ENCODE results near the gene DCST1.

Gene DCST1

DNA sequence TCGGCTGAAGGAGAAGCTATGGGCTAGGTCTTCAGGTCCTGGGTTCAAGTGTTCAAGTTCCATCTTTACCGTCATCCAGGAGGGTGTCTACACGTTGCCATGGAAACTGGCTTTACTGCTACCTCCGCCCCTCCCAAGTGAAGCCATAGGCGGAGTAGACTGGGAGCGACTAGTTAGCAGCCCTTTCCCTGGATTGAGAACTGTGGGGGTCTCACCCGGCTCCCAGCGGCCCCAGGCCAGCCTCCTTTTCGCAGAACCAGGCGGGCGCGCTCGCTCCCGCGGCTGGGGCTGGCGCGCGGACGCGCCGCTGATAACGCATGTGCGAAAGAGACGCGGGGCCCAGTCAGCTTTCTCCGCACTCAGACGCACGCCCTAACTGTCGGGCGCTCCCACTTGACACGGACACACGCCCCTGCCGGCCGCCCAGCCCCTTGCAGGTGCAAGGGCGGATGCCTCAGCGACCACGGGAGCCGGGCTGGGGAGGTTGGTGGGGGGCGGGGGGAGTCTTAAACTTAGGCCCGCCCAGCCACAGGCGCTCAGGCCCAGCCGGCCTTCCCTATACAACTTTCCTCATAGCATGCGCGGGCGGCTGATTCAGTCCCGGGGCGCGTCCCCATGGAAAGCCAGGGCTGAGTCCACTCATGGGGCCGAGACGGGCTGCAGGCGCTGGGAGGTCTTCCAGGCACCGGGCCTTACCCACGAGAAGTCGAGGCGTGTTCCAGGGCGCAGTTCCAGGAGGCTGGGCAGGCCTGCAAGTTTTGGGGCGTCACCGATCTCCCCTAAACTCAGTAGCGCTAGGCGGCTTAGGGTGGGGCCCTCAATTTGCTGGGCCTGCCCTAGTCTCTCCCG is 37.3 kb downstream of the DCST1 start:
- Mint-ChIP-seq H3K4me1 (peaks cover 32% of the 10 kb centered on the region), H3K27ac (peak overlapping the region; percentile 61), H3K36me3 (peaks cover 14% of the 10 kb centered on the region), H3K27me3 (no peaks in the 10 kb centered on the region), H3K4me3 (peak overlapping the region; percentile 47), H3K9me3 (no peaks in the 10 kb centered on the region)
- peak; percentile 74 to 82 for DNase-seq (ENCODE audit: low spot score in 2 of 2)
- peak; percentile 97 for ATAC-seq (ENCODE audit: low read depth)

DNA sequence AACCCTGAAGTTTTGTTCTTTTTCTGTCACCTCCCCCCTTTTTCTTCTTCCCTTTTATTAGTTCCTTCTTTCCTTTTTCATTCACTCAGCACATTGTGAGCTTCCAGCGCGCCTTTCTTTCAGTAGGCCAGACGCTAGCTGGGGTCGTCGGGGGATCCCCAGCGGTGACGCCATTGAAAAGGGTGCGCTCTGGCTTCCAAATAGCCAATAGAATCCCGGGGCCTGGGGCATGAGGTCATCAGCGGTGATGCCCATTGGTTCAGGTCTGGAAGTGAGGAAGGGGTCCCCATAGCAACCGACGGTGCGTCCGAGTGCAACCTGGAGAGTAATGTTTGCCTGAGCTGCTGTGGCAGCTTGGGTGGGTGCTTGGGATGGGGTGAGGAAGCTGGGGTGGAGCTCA is 38.1 kb downstream of the DCST1 start:
- Mint-ChIP-seq H3K9me3 (no peaks in the 10 kb centered on the region), H3K27ac (peak overlapping the region; percentile 61), H3K4me1 (peaks cover 29% of the 10 kb centered on the region), H3K4me3 (peak overlapping the region; percentile 47), H3K36me3 (peaks cover 12% of the 10 kb centered on the region), H3K27me3 (no peaks in the 10 kb centered on the region)
- DNase-seq (ENCODE audit: low spot score in 2 of 2) (no peak), ATAC-seq (ENCODE audit: low read depth) (no peak)

DNA sequence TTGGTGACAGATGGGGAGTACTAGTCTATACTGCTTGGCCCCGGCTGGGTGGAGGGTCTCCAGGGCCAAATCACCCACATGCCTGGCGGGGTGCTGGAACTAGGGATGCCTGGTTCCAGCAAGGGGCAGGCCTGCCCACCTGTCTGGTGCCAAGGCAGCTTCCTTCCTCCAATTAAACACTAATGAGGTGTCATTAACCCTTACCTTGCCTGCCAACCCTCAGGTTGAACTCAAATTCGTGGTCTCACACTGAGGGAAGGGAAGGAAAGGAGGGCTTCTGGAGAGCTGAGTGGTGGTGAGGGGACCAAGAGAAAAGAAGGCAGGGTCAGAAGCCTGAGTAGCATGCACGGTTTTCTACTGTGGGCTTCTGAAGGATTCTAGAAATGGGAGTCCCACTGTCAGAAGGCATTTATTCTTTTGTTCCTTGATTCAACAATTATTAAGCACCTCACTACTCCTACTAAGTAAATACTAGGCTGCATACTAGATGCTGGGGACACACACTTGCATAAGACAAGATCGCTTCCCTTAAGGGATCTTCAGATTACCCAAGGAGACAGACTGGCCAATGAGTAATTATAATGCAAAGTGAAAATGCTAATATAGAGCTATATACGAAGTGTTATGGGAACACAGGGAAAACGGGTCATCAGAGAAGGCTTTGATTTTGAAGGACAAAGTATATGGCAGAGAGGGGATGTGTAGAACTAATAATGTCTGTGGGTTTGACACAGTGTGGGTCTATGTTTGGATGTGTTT is 39.1 kb downstream of the DCST1 start:
- H3K4me3 Mint-ChIP-seq: peak overlapping the region; percentile 67
- no peak for ATAC-seq (ENCODE audit: low read depth)
- no peaks in the 10 kb centered on the region for H3K9me3 Mint-ChIP-seq
- DNase-seq (ENCODE audit: low spot score in 2 of 2): no peak
- H3K36me3 Mint-ChIP-seq: peaks cover 5% of the 10 kb centered on the region
- H3K27ac Mint-ChIP-seq: no peak overlapping the region
- H3K4me1 Mint-ChIP-seq: peaks cover 25% of the 10 kb centered on the region
- no peaks in the 10 kb centered on the region for H3K27me3 Mint-ChIP-seq

DNA sequence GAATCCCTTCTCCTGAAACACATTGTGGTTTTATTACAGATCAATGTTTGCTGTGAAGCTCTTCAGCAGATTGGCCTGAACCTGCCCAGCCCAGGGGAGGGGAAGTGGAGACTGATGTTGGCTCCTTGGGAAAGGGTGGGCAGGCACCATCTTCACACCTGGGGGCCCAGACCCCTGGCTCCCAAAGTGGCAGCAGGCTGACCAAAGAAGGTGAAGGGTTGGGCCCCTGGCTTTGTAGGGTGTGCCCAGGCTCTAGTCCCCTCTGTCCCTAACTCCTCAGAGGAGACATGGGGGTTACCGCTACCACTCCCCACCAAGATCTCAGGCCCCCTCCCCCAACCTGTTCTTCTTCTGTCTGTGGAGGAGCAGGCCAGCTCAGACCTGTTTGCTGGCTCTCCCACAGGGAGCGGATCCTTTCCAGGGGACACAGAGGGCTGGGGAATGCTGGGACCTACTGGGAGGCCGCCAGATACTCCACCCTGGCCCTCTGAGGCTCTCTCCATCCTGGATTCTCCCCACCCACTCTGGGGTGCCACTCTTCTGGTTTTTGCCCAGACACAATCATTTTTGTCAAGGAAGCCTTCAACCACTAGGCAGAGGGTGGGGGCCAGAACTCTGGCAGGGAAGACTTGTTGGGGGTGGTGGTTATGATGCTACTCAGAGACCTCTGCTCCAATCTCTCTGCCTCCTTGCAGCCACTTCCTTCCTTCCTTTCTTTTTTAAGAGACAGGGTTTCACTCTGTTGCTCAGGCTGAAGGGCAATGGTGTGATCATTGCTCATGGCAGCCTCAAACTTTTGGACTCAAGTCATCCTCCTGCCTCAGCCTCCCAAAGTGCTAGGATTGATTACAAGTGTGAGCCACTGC is 40.0 kb downstream of the DCST1 start:
- Mint-ChIP-seq H3K4me1 (peaks cover 25% of the 10 kb centered on the region), H3K4me3 (no peak overlapping the region), H3K27ac (no peak overlapping the region), H3K27me3 (no peaks in the 10 kb centered on the region), H3K9me3 (no peaks in the 10 kb centered on the region), H3K36me3 (peaks cover 2% of the 10 kb centered on the region)
- ATAC-seq (ENCODE audit: low read depth) (no peak), DNase-seq (ENCODE audit: low spot score in 2 of 2) (no peak)

DNA sequence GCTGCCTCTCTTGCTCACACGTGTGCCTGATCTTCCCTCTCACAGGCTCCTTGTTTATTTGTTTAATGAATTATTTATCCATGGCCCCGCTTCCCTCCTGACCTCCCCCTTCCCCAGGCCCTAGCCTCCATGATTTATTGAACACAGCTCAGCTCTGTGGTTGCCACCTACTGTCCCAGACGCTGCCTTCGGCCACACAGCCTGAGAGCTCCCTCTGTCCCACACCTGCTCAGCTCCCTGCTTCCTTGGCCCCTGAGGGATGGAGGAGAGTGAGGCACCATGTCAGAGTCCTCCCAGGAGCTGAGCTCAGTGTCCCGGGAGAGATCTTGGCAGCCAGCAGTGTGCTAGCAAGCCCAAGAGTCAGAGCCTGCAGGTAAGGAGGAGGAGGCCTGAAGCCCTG is 41.9 kb downstream of the DCST1 start:
- H3K27ac Mint-ChIP-seq: no peak overlapping the region
- no peak overlapping the region for H3K4me3 Mint-ChIP-seq
- no peak for ATAC-seq (ENCODE audit: low read depth)
- peaks cover 4% of the 10 kb centered on the region for H3K27me3 Mint-ChIP-seq
- no peaks in the 10 kb centered on the region for H3K9me3 Mint-ChIP-seq
- H3K4me1 Mint-ChIP-seq: peaks cover 33% of the 10 kb centered on the region
- no peak for DNase-seq (ENCODE audit: low spot score in 2 of 2)
- H3K36me3 Mint-ChIP-seq: no peaks in the 10 kb centered on the region

DNA sequence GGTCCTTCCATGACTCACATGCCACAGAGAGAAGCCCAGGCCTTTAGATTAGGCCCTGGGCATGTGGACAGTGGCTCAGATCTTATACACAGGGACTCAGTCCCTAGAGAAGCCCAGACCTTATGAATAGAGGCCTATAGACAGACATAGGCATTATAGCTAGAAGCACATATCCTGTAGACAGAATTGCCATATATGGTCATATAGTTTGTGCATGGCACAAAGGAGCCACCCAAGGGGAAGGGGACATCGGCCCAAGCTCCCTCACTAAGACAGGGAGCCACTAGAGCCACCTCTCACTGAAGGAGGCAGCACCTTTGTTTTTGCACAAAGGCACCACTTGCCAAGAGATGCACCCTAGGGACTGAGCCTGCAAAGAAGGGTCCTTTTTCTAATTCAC is 42.7 kb downstream of the DCST1 start:
- DNase-seq (ENCODE audit: low spot score in 2 of 2): no peak
- peaks cover 5% of the 10 kb centered on the region for H3K27me3 Mint-ChIP-seq
- H3K9me3 Mint-ChIP-seq: no peaks in the 10 kb centered on the region
- ATAC-seq (ENCODE audit: low read depth): no peak
- no peaks in the 10 kb centered on the region for H3K36me3 Mint-ChIP-seq
- peaks cover 33% of the 10 kb centered on the region for H3K4me1 Mint-ChIP-seq
- no peak overlapping the region for H3K27ac Mint-ChIP-seq
- H3K4me3 Mint-ChIP-seq: no peak overlapping the region

DNA sequence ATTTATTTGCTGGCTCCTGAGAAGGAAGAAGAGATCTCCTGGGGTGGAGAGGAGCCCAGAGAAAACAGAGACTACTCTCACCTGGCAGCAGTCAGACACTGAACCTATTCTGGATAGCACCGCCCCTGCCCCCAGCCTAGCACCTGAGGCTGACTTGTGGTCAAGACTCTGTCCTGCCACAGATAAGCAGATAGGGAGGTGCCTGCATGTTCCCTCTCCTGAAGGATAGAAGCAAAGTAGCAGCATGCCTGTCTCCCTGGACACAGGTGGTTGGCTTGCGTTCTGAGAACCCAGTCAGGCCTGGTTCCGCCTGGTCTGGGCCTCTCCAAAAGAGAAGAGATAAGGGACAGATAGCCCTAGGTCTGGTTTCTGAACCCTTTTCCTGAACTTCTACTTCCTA is 43.7 kb downstream of the DCST1 start:
- Mint-ChIP-seq H3K4me1 (peaks cover 30% of the 10 kb centered on the region), H3K27me3 (peaks cover 8% of the 10 kb centered on the region), H3K36me3 (no peaks in the 10 kb centered on the region), H3K27ac (no peak overlapping the region), H3K9me3 (no peaks in the 10 kb centered on the region), H3K4me3 (no peak overlapping the region)
- no peak for ATAC-seq (ENCODE audit: low read depth)
- no peak for DNase-seq (ENCODE audit: low spot score in 2 of 2)

DNA sequence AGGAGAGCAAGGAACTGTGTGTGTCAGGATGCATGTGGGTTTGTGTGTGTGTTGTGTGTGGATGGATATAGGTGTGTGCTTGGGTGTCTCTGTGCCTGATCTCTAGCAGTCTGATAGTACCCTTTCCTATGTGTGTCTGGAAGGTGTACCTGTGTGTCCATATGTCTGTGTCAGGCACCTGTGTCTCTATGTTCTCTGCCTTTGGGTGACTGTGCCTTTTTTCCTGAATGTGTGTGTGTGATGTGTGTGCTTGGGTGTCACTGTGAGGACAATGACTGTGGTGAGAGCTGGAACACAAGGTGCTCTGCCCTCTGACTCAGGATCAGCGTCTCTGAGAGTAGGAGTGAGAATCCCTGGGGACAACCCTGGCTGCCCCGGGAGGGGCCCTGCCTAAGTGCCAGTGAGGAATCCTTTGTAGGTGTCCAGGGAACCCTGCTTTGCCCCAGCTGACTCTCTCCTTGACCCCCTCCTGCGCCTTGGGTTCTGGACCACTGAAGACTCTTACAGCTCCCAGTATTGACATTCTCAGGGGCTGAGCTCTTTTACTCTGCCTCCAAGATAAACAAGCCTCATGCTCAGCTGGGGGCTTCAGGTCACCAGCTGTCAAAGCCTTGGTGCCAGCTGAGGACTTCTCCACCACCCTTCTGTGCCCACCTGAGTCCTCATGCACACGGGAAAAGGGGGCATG is 44.3 kb downstream of the DCST1 start:
- no peak overlapping the region for H3K27ac Mint-ChIP-seq

DNA sequence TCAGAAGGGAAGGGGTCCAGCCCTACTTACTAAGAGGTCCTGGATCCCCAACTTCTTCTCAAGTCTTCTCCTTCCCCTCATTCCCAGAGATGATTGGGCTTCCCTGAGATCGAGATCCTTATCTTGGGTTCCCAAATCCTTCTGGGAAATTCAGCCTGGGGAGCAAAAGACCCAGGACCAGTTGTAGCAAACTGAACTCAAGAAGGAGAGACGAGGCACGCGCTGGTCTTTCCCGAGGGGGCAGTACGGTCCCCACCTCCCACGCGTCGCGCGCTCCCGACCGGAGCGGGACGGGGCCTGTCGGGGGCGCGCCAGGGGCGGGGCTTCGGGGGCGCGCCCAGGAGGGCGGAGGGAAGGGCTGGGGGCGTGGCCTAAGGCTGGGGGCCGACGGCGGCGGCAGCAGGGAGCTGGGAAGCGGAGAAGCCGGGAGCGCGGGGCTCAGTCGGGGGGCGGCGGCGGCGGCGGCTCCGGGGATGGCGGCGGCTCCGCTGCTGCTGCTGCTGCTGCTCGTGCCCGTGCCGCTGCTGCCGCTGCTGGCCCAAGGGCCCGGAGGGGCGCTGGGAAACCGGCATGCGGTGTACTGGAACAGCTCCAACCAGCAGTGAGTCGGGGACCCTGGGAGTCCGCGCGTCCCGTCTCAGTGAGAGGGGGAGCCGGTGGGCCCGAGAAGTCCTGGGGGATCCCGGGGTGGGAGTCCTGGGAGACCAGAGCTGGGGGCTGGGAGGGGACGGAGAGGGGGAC is 45.0 kb downstream of the DCST1 start, which contains the start of gene EFNA3:
TSS of gene EFNA3 (plus strand) at position 369 of the 741 bp plus-strand sequence. CDS start at position 474, 105 bp downstream.
- H3K27ac Mint-ChIP-seq: peak within 1 kb of the TSS; percentile 14
- ATAC-seq (ENCODE audit: low read depth) (peak; percentile 61), DNase-seq (ENCODE audit: low spot score in 2 of 2) (peak; percentile 55 to 66)
- H3K9me3 Mint-ChIP-seq: no peaks in the 10 kb centered on the region
- H3K36me3 Mint-ChIP-seq: no peaks in the 10 kb centered on the region
- peaks cover 28% of the 10 kb centered on the region for H3K4me1 Mint-ChIP-seq
- peak within 1 kb of the TSS; percentile 86 for H3K4me3 Mint-ChIP-seq
- peaks cover 12% of the 10 kb centered on the region for H3K27me3 Mint-ChIP-seq

More for the DNA sequence above, 44.3 kb downstream of the DCST1 start:
- peak overlapping the region; percentile 86 for H3K4me3 Mint-ChIP-seq
- H3K9me3 Mint-ChIP-seq: no peaks in the 10 kb centered on the region
- no peak for ATAC-seq (ENCODE audit: low read depth)
- peaks cover 10% of the 10 kb centered on the region for H3K27me3 Mint-ChIP-seq
- no peak for DNase-seq (ENCODE audit: low spot score in 2 of 2)
- peaks cover 32% of the 10 kb centered on the region for H3K4me1 Mint-ChIP-seq
- no peaks in the 10 kb centered on the region for H3K36me3 Mint-ChIP-seq

DNA sequence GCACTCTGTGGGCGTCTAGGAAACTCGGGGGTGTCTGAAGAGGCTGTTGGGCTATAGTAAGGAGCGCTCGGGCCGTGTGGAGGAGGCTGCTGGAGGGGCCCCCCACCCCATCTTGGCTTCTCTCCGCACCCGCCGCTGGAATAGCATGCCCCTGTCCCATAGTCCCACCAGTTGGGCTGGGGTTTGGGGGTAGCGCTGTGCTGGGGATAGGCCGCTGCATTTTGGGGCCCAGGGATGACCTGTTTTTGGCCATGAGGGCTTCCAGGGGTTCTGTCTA is 45.5 kb downstream of the DCST1 start:
- H3K9me3 Mint-ChIP-seq: no peaks in the 10 kb centered on the region
- peak overlapping the region; percentile 86 for H3K4me3 Mint-ChIP-seq
- ATAC-seq (ENCODE audit: low read depth) (no peak), DNase-seq (ENCODE audit: low spot score in 2 of 2) (no peak)
- no peaks in the 10 kb centered on the region for H3K36me3 Mint-ChIP-seq
- H3K27me3 Mint-ChIP-seq: peaks cover 17% of the 10 kb centered on the region
- peak overlapping the region; percentile 14 for H3K27ac Mint-ChIP-seq
- H3K4me1 Mint-ChIP-seq: peaks cover 28% of the 10 kb centered on the region

DNA sequence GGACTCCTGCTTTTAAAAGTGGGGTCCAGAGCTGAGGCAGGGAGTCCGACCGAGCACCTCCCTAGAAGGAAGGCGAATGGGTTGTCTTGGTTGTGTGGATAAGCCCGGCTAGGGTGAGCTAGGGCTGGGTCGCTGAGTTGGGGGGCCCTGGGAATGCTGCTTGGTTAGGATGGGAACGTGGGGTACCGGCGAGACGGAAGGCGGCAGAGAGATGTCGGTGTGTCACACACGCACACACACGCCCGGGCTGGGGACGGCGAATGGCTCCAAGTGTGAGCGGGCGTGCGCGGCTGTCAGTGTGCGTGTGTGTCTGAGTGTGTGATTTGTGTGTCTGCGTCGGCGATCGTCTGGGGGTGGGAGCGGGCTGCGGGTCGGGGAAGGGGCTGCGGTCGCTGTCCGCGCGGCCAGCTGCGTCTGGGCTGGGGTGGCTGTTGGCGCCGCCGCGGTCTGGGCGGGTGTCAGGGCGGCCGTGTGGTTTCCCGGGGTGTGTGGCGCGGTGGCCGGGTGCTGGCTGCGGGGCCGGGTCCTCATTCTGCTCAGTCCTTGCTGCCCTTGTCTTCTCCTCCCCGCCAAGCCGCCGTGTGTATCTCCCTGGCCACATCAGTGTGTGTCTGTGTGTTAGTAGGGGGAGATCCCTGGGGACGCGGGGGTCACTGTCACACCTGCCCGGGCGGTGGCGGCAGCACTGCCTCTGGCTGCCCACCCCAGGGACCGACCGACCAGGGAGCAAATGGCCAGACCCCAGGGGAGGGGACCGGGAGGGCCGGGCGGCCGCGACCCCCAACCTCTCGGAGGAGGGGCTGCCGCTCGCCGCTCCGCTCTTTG is 46.1 kb downstream of the DCST1 start:
- DNase-seq (ENCODE audit: low spot score in 2 of 2) (no peak), ATAC-seq (ENCODE audit: low read depth) (peak; percentile 5)
- Mint-ChIP-seq H3K4me1 (peaks cover 33% of the 10 kb centered on the region), H3K36me3 (no peaks in the 10 kb centered on the region), H3K9me3 (no peaks in the 10 kb centered on the region), H3K27ac (peak overlapping the region; percentile 14), H3K27me3 (peaks cover 17% of the 10 kb centered on the region), H3K4me3 (peak overlapping the region; percentile 86)
